NB4 (cell line): ENCODE data around the gene MORC1.

Experiments used
- DNase-seq: peaks from one replicate; pipeline ENCODE4 v3.0.0; 2010; ENCODE audit warnings: low read depth
- H3K4me3 ChIP-seq: one replicate; pipeline ENCODE4 v1.5.1; 2011; ENCODE audit warnings: mild to moderate bottlenecking, low read depth, low read length, moderate library complexity
- MYC ChIP-seq: IDR thresholded peaks from 2 replicates; pipeline ENCODE4 v1.6.1; 2011; ENCODE audit warnings: low read depth, low read length
- POLR2A ChIP-seq: IDR thresholded peaks from 2 replicates; pipeline ENCODE4 v1.6.1; 2011; ENCODE audit warnings: mild to moderate bottlenecking; ENCODE audit not compliant: insufficient read length; ENCODE audit errors: extremely low read depth
- TF ChIP-seq, protein P1 (sequence below): IDR thresholded peaks from 2 replicates; pipeline ENCODE4 v1.6.1; 2011; ENCODE audit warnings: low read depth, low read length
- TF ChIP-seq, protein P2 (sequence below): IDR thresholded peaks from one replicate; pipeline ENCODE4 v1.5.1; 2012; ENCODE audit warnings: low read depth, low read length

MORC1 gene

DNA sequence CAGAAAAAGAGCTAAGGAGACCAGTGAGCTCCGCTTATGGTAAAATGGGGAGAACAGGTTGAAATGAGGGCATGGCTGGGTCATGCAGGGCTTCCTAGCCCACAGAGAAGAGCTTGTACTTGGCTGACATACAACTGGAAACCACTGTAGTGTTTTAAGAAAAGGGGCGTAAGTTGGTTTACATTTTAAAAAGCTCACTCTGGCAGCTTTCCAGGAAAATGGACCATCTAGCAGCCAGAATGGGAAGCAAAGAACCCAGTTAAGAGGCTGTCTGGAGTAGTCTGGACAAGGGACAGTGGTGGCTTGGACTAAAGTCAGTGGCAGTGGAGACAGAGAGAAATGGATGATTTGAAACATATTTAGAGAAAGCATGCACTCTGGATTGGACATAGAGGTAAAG is 1.9 kb downstream of the MORC1 start:
- TF ChIP-seq, protein P1, sequence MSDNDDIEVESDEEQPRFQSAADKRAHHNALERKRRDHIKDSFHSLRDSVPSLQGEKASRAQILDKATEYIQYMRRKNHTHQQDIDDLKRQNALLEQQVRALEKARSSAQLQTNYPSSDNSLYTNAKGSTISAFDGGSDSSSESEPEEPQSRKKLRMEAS: no peak
- TF ChIP-seq POLR2A (no peak), MYC (no peak)
- TF ChIP-seq, protein P2, sequence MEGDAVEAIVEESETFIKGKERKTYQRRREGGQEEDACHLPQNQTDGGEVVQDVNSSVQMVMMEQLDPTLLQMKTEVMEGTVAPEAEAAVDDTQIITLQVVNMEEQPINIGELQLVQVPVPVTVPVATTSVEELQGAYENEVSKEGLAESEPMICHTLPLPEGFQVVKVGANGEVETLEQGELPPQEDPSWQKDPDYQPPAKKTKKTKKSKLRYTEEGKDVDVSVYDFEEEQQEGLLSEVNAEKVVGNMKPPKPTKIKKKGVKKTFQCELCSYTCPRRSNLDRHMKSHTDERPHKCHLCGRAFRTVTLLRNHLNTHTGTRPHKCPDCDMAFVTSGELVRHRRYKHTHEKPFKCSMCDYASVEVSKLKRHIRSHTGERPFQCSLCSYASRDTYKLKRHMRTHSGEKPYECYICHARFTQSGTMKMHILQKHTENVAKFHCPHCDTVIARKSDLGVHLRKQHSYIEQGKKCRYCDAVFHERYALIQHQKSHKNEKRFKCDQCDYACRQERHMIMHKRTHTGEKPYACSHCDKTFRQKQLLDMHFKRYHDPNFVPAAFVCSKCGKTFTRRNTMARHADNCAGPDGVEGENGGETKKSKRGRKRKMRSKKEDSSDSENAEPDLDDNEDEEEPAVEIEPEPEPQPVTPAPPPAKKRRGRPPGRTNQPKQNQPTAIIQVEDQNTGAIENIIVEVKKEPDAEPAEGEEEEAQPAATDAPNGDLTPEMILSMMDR: no peak
- DNase-seq: no peak
- H3K4me3 ChIP-seq: no peak overlapping the region

DNA sequence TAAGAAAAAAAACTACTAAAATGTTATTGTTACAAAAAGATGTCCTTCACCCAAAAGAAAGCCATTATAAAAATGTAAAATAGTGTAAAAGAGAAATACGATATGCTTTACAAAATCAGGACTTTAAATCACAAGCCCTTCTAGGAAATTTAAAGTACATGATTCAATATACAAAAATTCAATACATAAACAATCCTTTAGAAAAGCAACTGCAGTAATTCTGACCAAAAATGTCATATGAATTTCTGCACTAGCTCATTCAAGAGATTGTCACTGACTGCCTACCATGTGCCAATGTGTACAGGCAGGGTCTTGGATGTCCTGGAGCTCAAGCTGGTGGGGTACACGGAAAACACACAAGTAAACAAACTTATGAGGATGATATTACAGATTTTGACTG is 2.5 kb downstream of the MORC1 start:
- H3K4me3 ChIP-seq: no peak overlapping the region
- no peak for DNase-seq
- TF ChIP-seq POLR2A (no peak), MYC (no peak)
- TF ChIP-seq, protein P2: no peak
- TF ChIP-seq, protein P1: no peak

DNA sequence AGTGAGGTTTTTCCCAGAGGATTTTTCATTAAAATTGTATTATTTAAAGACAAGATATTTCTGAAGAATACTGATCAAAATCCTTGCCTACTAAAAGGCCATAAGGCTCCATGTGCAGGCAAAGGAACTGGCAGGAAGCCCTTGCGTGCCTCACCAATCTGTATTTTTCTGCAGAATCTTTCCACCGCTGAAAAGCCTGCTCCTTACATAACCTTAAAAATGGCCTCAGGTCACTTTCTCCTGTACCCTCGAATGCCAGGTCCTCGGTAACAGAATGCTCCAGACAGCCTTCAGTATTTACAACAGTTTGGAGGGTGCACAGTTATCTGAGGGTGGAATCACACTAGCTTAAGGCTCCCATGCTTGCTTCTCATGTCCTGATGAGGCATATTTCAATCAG is 3.2 kb downstream of the MORC1 start:
- no peak for DNase-seq
- no peak overlapping the region for H3K4me3 ChIP-seq
- TF ChIP-seq POLR2A (no peak), MYC (no peak)
- TF ChIP-seq, protein P1: no peak
- TF ChIP-seq, protein P2: no peak

DNA sequence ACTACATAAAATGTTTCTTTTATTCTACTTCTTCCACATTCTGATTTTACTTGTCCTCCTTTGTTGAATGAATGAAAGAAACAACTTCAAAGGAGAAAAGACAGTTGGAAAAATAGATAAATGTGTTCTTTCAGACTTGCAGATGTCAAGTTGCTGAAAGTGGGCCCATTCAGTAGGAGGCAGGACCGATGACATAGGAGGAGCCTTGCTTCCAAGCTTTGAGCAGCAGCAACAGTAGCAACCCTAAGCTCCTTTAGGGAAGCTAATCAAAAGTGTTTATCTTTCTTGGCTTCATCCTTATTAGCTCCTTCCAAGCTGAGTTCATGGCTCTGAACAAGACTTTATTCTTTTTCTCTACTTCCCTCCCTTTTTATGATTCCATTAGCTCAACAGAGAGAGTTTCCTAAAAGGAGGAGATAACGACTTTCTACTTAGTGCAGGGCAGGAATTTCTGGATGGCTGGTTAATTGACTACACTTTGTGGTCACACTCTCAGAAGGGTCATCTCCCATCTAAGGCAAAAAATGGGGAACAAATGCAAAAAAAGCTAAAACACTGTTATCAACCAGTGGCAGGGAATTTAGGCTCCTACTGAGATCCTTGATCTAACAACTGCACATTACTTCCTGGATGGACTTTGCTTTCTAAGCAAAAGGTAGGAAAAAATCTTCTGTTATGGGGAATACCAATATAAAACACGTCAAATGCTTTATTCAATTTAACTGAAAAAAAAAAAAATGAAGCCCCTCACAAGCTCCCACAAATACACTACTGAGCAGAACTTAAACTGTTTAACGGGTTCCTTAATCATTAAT is 4.8 kb downstream of the MORC1 start:
- no peak for DNase-seq
- TF ChIP-seq, protein P2: no peak
- no peak for TF ChIP-seq MYC
- TF ChIP-seq, protein P1: no peak
- TF ChIP-seq POLR2A: no peak

DNA sequence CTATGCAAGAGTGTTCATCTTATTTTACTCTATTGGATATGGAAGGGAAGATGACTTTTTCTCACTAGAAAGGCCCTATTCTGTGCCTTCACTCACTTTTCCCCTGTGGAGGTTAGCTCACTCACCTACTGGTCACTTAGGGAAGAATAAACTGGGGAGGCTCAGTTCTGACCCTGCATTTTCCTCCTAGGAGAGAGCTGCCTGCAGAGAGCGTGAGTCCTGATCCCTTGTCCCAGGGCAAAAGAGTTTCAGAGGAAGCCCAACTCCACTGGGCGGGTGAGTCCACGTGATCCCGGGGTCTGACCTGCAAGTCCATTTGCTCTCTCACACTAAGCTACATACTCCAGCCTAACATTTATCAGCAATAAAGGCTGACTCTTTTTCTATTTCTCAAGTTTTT is 8.4 kb downstream of the MORC1 start:
- DNase-seq: no peak
- H3K4me3 ChIP-seq: no peak overlapping the region
- no peak for TF ChIP-seq MYC
- TF ChIP-seq, protein P1: no peak
- no peak for TF ChIP-seq POLR2A
- TF ChIP-seq, protein P2: no peak

More for the DNA sequence above, 4.8 kb downstream of the MORC1 start:
- no peak overlapping the region for H3K4me3 ChIP-seq
